ENCODE results near the gene LAIR1. TPM values are rescaled to one million over a fixed set of nuclear protein-coding genes. Genes with fewer than 3 reads are reported as not detected.
"Not testable (repeated sequence)": the region's sequence is repeated elsewhere in the genome, so short reads cannot be mapped to it uniquely, and the experiment has no call there.

LAIR1 gene
- total RNA-seq, 1 donor = 0.36 TPM

GRCh38 chr19:54388802-54389139 lies 24.0 kb upstream of the LAIR1 start:
- no peaks in the 10 kb centered on the region for H3K9me3 ChIP-seq (ENCODE audit: low read depth, low read length)
- H3K27me3 ChIP-seq (ENCODE audit: insufficient read depth, low read length) = peaks cover 9% of the 10 kb centered on the region
- peak overlapping the region; percentile 48 for H3K4me3 ChIP-seq (ENCODE audit: insufficient read depth, low read length)
- H2AFZ ChIP-seq (ENCODE audit: low read length) = peak overlapping the region; percentile 76
- no peak for DNase-seq (ENCODE audit: insufficient read length, low spot score, missing footprints)
- no peaks in the 10 kb centered on the region for H4K20me1 ChIP-seq (ENCODE audit: insufficient read depth, low read length)
- no peak for TF ChIP-seq CTCF (IDR thresholded peaks at IDR 0.05; ENCODE audit: extremely low read depth, low read depth, low read length)
- no peaks in the 10 kb centered on the region for H3K79me2 ChIP-seq (ENCODE audit: insufficient read depth, low read length)
- no peak overlapping the region for H3K27ac ChIP-seq (ENCODE audit: low read depth, low read length)
- H3K4me2 ChIP-seq (ENCODE audit: insufficient read depth, low read length) = peak overlapping the region; percentile 64
- no peaks in the 10 kb centered on the region for H3K4me1 ChIP-seq (ENCODE audit: insufficient read depth, low read length)
- H3K36me3 ChIP-seq (ENCODE audit: insufficient read depth, low read length) = no peaks in the 10 kb centered on the region

- Histone ChIP-seq H3K4me2 (ENCODE audit: insufficient read depth, low read length) (peak overlapping the region; percentile 64), H2AFZ (ENCODE audit: low read length) (peak overlapping the region; percentile 76), H3K27ac (ENCODE audit: low read depth, low read length) (no peak overlapping the region), H3K4me3 (ENCODE audit: insufficient read depth, low read length) (peak overlapping the region; percentile 48), H3K9me3 (ENCODE audit: low read depth, low read length) (no peaks in the 10 kb centered on the region), H4K20me1 (ENCODE audit: insufficient read depth, low read length) (no peaks in the 10 kb centered on the region), H3K79me2 (ENCODE audit: insufficient read depth, low read length) (no peaks in the 10 kb centered on the region), H3K27me3 (ENCODE audit: insufficient read depth, low read length) (peaks cover 9% of the 10 kb centered on the region), H3K4me1 (ENCODE audit: insufficient read depth, low read length) (no peaks in the 10 kb centered on the region), H3K36me3 (ENCODE audit: insufficient read depth, low read length) (no peaks in the 10 kb centered on the region)
- DNase-seq (ENCODE audit: insufficient read length, low spot score, missing footprints) = peak; percentile 65
- no peak for TF ChIP-seq CTCF (IDR thresholded peaks at IDR 0.05; ENCODE audit: extremely low read depth, low read depth, low read length)
Measured at GRCh38 chr19:54387991-54388801, 23.5 kb upstream of the LAIR1 start.

GRCh38 chr19:54383330-54383729 lies 18.6 kb upstream of the LAIR1 start:
- Histone ChIP-seq H3K9me3 (ENCODE audit: low read depth, low read length) (no peaks in the 10 kb centered on the region), H3K36me3 (ENCODE audit: insufficient read depth, low read length) (no peaks in the 10 kb centered on the region), H3K27me3 (ENCODE audit: insufficient read depth, low read length) (peaks cover 4% of the 10 kb centered on the region), H2AFZ (ENCODE audit: low read length) (no peak overlapping the region), H3K4me3 (ENCODE audit: insufficient read depth, low read length) (no peak overlapping the region), H3K79me2 (ENCODE audit: insufficient read depth, low read length) (no peaks in the 10 kb centered on the region), H4K20me1 (ENCODE audit: insufficient read depth, low read length) (no peaks in the 10 kb centered on the region), H3K27ac (ENCODE audit: low read depth, low read length) (no peak overlapping the region), H3K4me2 (ENCODE audit: insufficient read depth, low read length) (no peak overlapping the region), H3K4me1 (ENCODE audit: insufficient read depth, low read length) (no peaks in the 10 kb centered on the region)
- no peak for TF ChIP-seq CTCF (IDR thresholded peaks at IDR 0.05; ENCODE audit: extremely low read depth, low read depth, low read length)
- no peak for DNase-seq (ENCODE audit: insufficient read length, low spot score, missing footprints)

GRCh38 chr19:54382041-54382440 lies 17.3 kb upstream of the LAIR1 start:
- H3K79me2 ChIP-seq (ENCODE audit: insufficient read depth, low read length); H3K27me3 ChIP-seq (ENCODE audit: insufficient read depth, low read length); H3K4me1 ChIP-seq (ENCODE audit: insufficient read depth, low read length); H3K36me3 ChIP-seq (ENCODE audit: insufficient read depth, low read length); DNase-seq (ENCODE audit: insufficient read length, low spot score, missing footprints); H3K9me3 ChIP-seq (ENCODE audit: low read depth, low read length); H3K27ac ChIP-seq (ENCODE audit: low read depth, low read length); H2AFZ ChIP-seq (ENCODE audit: low read length); H3K4me2 ChIP-seq (ENCODE audit: insufficient read depth, low read length); H4K20me1 ChIP-seq (ENCODE audit: insufficient read depth, low read length); H3K4me3 ChIP-seq (ENCODE audit: insufficient read depth, low read length): not testable (repeated sequence)
